Gastroesophageal sphincter (tissue), 3 donors: ENCODE measurements around the gene BRIP1.

Experiments used
- POLR2A ChIP-seq, 2 donors: fragments of 450-650 bp; IDR thresholded peaks; one replicate each; pipeline ENCODE4 v1.6.1; 2017; ENCODE audit warnings: antibody characterized with exemption in 2 of 2, mild to moderate bottlenecking in 2 of 2, moderate library complexity in 1 of 2
- TF ChIP-seq, protein P1 (sequence below), 4 experiments: fragments of 200-600 bp in 2 of 4; fragments of 450-650 bp in 2 of 4; sonication (generic) in 1 of 4; IDR thresholded peaks; one replicate each; pipeline ENCODE4 v1.5.1; 2017 to 2019; ENCODE audit warnings: antibody characterized with exemption in 4 of 4, mild to moderate bottlenecking in 2 of 4, moderate library complexity in 2 of 4

DNA sequence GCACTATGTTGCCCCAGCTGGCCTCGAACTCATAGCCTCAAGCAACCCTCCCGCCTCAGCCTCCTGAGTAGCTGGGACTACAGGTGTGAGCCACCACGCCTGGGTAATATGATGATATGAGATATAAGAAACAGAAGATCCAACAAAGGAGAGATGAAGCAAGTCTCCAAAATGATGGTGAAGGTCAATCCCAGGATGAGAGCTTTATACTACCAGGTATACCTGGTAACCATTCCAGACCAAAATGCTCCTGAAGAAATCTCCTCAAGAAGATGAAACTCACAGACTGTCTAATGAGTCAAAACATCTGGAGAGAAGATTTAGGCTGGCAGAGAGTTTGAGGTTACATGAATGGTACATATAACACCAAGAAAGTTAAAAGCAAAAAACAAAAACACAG is 39.9 kb upstream of the BRIP1 start:
- TF ChIP-seq POLR2A (IDR thresholded peaks at IDR 0.05), result no peak
- TF ChIP-seq, protein P1, sequence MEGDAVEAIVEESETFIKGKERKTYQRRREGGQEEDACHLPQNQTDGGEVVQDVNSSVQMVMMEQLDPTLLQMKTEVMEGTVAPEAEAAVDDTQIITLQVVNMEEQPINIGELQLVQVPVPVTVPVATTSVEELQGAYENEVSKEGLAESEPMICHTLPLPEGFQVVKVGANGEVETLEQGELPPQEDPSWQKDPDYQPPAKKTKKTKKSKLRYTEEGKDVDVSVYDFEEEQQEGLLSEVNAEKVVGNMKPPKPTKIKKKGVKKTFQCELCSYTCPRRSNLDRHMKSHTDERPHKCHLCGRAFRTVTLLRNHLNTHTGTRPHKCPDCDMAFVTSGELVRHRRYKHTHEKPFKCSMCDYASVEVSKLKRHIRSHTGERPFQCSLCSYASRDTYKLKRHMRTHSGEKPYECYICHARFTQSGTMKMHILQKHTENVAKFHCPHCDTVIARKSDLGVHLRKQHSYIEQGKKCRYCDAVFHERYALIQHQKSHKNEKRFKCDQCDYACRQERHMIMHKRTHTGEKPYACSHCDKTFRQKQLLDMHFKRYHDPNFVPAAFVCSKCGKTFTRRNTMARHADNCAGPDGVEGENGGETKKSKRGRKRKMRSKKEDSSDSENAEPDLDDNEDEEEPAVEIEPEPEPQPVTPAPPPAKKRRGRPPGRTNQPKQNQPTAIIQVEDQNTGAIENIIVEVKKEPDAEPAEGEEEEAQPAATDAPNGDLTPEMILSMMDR (IDR thresholded peaks at IDR 0.05), result no peak
